Endodermal cell (in vitro differentiated cells): ENCODE measurements around the gene IQCH. TPM values are rescaled to one million over a fixed set of nuclear protein-coding genes. Genes with fewer than 3 reads are reported as not detected.
A peak's percentile ranks its signal among the peaks of the same experiment; 100 is the strongest.
"Not testable (repeated sequence)": the region's sequence is repeated elsewhere in the genome, so short reads cannot be mapped to it uniquely, and the experiment has no call there.

Source experiments
- DNase-seq: peaks from one replicate; pipeline ENCODE4 v3.0.0-alpha.2; 2017
- H3K27ac ChIP-seq: 2 replicates; pipeline ENCODE4 v1.5.1; 2013; ENCODE audit warnings: mild to moderate bottlenecking, low read depth, low read length, moderate library complexity
- H3K27me3 ChIP-seq: 2 replicates; pipeline ENCODE4 v1.6.1; 2013; ENCODE audit warnings: mild to moderate bottlenecking, low read length, moderate library complexity; ENCODE audit not compliant: insufficient read depth, control insufficient read depth, poor library complexity, severe bottlenecking
- H3K36me3 ChIP-seq: 2 replicates; pipeline ENCODE4 v1.7.0; 2013; ENCODE audit warnings: mild to moderate bottlenecking, low read length, moderate library complexity; ENCODE audit not compliant: control insufficient read depth, insufficient read depth
- H3K4me1 ChIP-seq: one replicate; pipeline ENCODE4 v1.7.0; 2013; ENCODE audit warnings: low read length; ENCODE audit not compliant: control insufficient read depth, insufficient read depth
- H3K4me3 ChIP-seq: 2 replicates; pipeline ENCODE4 v1.5.1; 2013; ENCODE audit warnings: mild to moderate bottlenecking, low read length, moderate library complexity
- H3K9ac ChIP-seq: 2 replicates; pipeline ENCODE4 v1.6.1; 2013; ENCODE audit warnings: mild to moderate bottlenecking, low read length, moderate library complexity; ENCODE audit not compliant: poor library complexity, severe bottlenecking; ENCODE audit errors: extremely low read depth
- H3K9me3 ChIP-seq: 2 replicates; pipeline ENCODE4 v1.6.1; 2013; ENCODE audit warnings: mild to moderate bottlenecking, low read length, moderate library complexity; ENCODE audit not compliant: control insufficient read depth
- H3K27ac Mint-ChIP-seq: 2 replicates; pipeline ENCODE4 v1.8.0; 2020; ENCODE audit warnings: mixed read lengths
- H3K27me3 Mint-ChIP-seq: 2 replicates; pipeline ENCODE4 v1.8.0; 2021; ENCODE audit warnings: mild to moderate bottlenecking, mixed read lengths; ENCODE audit not compliant: insufficient read depth
- H3K36me3 Mint-ChIP-seq: 2 replicates; pipeline ENCODE4 v1.8.0; 2020; ENCODE audit warnings: low read depth, mixed read lengths
- H3K4me1 Mint-ChIP-seq: 2 replicates; pipeline ENCODE4 v1.8.0; 2020; ENCODE audit warnings: mixed read lengths
- H3K4me3 Mint-ChIP-seq: 2 replicates; pipeline ENCODE4 v1.8.0; 2020; ENCODE audit warnings: mild to moderate bottlenecking, moderate library complexity, mixed read lengths
- H3K9me3 Mint-ChIP-seq: 2 replicates; pipeline ENCODE4 v1.8.0; 2020; ENCODE audit warnings: mild to moderate bottlenecking, mixed read lengths
- WGBS, 2 experiments: methylation state at CpG; one replicate each; pipeline versions ENCODE4 v1.1.5 to v1.1.7; 2013; ENCODE audit warnings: missing lambda C conversion rate in 2 of 2, mixed read lengths in 1 of 2; ENCODE audit not compliant: insufficient coverage in 1 of 2, insufficient read length in 1 of 2; 5-methylcytosine and 5-hydroxymethylcytosine counted together
- total RNA-seq, 2 donors: library from RNA; stranded (reverse); fragmentation: NEBNext Ultra II Directional in 1 of 2; extraction: Animal tissue kit (Norgen Biotek cat#: 25700) in 1 of 2; gene quantifications; 2 replicates in 1 of 2; 3 replicates in 1 of 2; pipeline ENCODE4 v1.2.1, GENCODE V29; 2021
- TF ChIP-seq, protein P1 (sequence below): fragments of 200-600 bp; sonication (generic); conservative IDR thresholded peaks from 2 replicates; pipeline ENCODE4 v1.5.0; 2021; ENCODE audit warnings: antibody characterized with exemption, mild to moderate bottlenecking

IQCH gene
- total RNA-seq, 2 donors from 2014 or later = 6.2 to 12.8 TPM

DNA sequence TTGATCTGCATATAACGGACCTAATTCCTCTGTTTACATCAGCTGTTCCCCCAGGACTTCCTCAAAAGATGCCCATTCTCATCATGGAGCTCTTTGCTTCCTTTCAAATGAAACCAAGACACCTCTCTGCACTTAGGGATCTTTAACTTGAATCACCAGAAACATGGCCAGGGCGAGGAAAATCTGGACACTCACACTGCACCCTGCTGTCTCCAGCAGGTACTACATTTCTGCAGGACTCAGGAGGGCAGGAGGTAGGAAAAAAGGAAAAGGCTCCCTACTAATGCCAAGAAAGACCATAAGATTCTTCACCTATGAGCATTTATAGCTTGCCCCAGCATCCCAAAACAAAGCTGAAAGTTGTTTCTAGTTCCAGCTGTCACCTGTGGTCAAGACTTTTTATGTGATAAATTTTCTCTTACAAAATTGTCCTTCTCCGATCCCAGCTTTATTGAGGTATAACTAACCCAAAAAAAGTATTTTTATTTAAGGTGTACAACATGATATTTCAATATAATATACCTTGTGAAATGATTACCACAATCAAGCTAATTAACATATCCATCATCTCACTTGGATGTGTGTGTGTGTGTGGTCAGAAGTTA lies 179.0 kb downstream of the IQCH start:
- peak; percentile 88 for DNase-seq
- H3K4me3 ChIP-seq = no peak overlapping the region
- TF ChIP-seq, protein P1, sequence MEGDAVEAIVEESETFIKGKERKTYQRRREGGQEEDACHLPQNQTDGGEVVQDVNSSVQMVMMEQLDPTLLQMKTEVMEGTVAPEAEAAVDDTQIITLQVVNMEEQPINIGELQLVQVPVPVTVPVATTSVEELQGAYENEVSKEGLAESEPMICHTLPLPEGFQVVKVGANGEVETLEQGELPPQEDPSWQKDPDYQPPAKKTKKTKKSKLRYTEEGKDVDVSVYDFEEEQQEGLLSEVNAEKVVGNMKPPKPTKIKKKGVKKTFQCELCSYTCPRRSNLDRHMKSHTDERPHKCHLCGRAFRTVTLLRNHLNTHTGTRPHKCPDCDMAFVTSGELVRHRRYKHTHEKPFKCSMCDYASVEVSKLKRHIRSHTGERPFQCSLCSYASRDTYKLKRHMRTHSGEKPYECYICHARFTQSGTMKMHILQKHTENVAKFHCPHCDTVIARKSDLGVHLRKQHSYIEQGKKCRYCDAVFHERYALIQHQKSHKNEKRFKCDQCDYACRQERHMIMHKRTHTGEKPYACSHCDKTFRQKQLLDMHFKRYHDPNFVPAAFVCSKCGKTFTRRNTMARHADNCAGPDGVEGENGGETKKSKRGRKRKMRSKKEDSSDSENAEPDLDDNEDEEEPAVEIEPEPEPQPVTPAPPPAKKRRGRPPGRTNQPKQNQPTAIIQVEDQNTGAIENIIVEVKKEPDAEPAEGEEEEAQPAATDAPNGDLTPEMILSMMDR = peak; percentile 80
- Mint-ChIP-seq H3K27ac (no peak overlapping the region), H3K9me3 (no peaks in the 10 kb centered on the region), H3K27me3 (peaks cover 6% of the 10 kb centered on the region), H3K4me1 (peaks cover 22% of the 10 kb centered on the region), H3K36me3 (peaks cover 3% of the 10 kb centered on the region), H3K4me3 (no peak overlapping the region)
- H3K9me3 ChIP-seq = no peaks in the 10 kb centered on the region
- no peak overlapping the region for H3K9ac ChIP-seq
- WGBS, 2 experiments = 35 to 83% methylated on average over 1 to 2 of the region's 3 CpGs
- peaks cover 7% of the 10 kb centered on the region for H3K4me1 ChIP-seq
- H3K27ac ChIP-seq = no peak overlapping the region
- no peaks in the 10 kb centered on the region for H3K27me3 ChIP-seq
- H3K36me3 ChIP-seq = no peaks in the 10 kb centered on the region

DNA sequence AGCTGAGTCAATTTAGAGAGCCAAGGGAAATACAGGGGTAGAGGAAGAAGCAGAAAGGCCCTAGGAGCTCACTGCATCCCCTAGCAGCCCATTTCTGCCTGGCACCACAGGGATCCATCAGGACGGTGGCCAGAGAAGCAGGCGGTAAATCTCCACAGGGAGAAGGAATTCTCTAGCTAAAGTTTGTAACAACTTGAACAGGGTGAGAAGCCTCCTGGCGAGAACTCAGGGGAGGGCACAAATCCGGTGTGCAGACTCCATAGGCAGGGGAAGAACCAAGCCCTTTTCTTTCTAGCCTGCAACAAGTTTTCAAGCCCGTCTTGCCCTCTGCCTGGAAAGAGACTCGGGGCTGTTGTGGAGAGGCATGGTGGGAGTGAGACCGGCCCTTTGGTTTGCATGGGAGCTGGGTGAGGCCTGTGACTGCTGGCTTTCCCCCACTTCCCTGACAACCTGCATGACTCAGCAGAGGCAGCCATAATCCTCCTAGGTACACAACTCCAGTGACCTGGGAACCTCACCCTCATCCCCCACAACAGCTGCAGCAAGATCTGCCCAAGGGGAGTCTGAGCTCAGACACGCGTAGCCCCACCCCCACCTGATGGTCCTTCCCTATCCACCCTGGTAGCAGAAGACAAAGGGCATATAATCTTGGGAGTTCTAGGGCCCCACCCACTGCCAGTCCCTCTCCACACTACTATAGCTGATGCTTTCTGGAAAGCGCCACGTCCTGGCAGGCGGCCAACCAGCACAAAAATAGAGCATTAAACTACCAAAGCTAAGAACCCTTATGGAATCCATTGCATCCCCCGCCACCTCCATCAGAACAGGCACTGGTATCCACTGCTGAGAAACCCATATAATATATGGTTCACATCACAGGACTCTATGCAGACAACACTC lies 182.0 kb downstream of the IQCH start:
- H3K27ac ChIP-seq, H3K4me1 ChIP-seq, H3K27me3 ChIP-seq, H3K9ac ChIP-seq, H3K36me3 ChIP-seq, H3K9me3 ChIP-seq: not testable (repeated sequence)
- peaks cover 22% of the 10 kb centered on the region for H3K4me1 Mint-ChIP-seq
- peaks cover 17% of the 10 kb centered on the region for H3K27me3 Mint-ChIP-seq
- peak overlapping the region; percentile 24 for H3K4me3 Mint-ChIP-seq
- WGBS, 2 experiments = 14 to 65% methylated on average over 2 to 10 of the region's 13 CpGs
- peak; percentile 87 for DNase-seq
- H3K4me3 ChIP-seq = peak overlapping the region; percentile 28
- peaks cover 20% of the 10 kb centered on the region for H3K9me3 Mint-ChIP-seq
- H3K36me3 Mint-ChIP-seq = peaks cover 14% of the 10 kb centered on the region
- peak overlapping the region; percentile 98 for H3K27ac Mint-ChIP-seq

DNA sequence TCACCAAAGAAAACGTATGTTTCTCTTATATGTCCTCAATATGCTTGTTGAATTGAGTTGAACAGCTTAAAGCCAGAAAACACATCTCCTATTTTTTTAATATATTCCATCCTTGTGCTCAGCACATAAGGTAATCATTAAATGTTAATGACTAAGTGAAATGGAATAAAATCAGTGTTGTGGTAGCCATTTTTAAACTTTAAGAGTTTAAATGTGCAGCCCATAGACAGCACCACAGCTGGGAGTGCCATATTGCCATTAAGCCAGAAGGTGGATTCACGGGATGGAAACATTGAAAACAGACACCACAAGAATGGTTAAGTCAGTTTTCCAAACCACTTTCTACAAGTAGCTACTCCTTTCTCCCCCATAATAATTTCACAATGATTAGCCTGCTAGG lies 189.5 kb downstream of the IQCH start:
- Mint-ChIP-seq H3K27ac (no peak overlapping the region), H3K9me3 (peaks cover 22% of the 10 kb centered on the region), H3K36me3 (peaks cover 12% of the 10 kb centered on the region), H3K4me3 (no peak overlapping the region), H3K27me3 (peaks cover 10% of the 10 kb centered on the region), H3K4me1 (no peaks in the 10 kb centered on the region)
- no peak for DNase-seq
- no peaks in the 10 kb centered on the region for H3K4me1 ChIP-seq
- no peak overlapping the region for H3K27ac ChIP-seq
- WGBS, 2 experiments = 95 to 100% methylated on average over 1 to 2 of the region's 2 CpGs
- no peak overlapping the region for H3K4me3 ChIP-seq
- no peak overlapping the region for H3K9ac ChIP-seq
- TF ChIP-seq, protein P1 = peak; percentile 20
- no peaks in the 10 kb centered on the region for H3K27me3 ChIP-seq
- H3K36me3 ChIP-seq = no peaks in the 10 kb centered on the region
- no peaks in the 10 kb centered on the region for H3K9me3 ChIP-seq
